LNCAP (cell line): Measurements from ENCODE around the gene ACAD9.

ENCODE experiments used
- TF ChIP-seq, protein P1 (sequence below): fragments of 450-650 bp; IDR thresholded peaks from 2 replicates; pipeline ENCODE4 v1.5.1; 2017; ENCODE audit warnings: mild to moderate bottlenecking

The ACAD9 gene

DNA sequence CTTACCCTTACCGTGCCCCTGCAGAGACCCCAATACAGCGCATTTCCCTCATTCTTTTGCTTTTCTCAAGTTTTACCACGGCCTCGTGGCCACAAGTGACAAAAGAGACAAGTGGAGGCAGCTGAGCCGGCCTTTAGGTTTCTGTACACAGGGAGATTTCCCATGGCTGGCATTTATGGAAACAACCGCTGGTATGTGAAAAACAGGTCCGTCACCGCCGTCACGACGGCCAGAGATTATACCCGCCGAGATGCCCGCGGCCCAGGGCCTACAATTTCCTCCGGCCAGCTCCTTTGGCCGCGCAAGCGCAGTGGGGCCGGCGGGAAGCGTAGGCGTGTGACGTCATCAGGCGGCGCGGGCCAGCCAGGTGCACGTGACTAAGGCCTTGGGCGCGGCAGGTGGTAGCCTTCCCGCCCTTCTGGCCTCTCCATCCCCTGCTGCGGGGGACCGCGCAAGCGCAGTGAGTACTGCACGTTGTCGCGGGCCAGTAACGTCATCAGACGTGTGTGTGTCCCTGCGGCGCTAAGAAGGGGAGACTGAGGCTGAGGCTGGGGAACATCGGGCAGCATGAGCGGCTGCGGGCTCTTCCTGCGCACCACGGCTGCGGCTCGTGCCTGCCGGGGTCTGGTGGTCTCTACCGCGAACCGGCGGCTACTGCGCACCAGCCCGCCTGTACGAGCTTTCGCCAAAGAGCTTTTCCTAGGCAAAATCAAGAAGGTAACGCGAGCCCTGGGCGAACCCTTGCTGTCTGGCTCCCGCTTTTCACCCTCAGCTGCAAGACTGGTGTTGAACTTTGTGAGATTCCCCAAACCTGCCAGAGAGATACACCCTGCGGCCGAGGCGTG is at the start of gene ACAD9:
Gene ACAD9 (plus strand): TSS at position 496 of the 845 bp plus-strand sequence. CDS start 72 bp downstream, at position 568.
- TF ChIP-seq, protein P1, sequence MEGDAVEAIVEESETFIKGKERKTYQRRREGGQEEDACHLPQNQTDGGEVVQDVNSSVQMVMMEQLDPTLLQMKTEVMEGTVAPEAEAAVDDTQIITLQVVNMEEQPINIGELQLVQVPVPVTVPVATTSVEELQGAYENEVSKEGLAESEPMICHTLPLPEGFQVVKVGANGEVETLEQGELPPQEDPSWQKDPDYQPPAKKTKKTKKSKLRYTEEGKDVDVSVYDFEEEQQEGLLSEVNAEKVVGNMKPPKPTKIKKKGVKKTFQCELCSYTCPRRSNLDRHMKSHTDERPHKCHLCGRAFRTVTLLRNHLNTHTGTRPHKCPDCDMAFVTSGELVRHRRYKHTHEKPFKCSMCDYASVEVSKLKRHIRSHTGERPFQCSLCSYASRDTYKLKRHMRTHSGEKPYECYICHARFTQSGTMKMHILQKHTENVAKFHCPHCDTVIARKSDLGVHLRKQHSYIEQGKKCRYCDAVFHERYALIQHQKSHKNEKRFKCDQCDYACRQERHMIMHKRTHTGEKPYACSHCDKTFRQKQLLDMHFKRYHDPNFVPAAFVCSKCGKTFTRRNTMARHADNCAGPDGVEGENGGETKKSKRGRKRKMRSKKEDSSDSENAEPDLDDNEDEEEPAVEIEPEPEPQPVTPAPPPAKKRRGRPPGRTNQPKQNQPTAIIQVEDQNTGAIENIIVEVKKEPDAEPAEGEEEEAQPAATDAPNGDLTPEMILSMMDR, result no peak

DNA sequence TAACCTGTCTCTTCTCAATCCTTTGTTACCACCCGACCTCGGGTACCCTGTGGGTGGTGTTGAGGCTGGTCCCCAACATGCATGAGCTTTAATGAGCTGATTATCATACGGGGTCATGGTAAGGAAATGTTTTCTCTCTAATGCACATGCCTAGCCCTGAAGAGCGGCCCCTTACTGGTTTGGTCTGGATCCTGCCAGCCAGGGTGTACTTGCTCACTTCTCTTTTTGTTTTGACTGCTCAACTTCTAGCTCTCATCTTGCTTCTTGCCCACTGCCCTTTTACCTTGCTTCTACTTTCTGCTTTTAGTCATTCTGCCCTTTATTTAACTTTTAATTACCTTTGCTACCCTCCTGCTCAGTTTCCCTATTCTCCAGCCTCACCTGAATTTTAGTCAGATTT is 44.3 kb upstream of the ACAD9 start:
- TF ChIP-seq, protein P1, result no peak

DNA sequence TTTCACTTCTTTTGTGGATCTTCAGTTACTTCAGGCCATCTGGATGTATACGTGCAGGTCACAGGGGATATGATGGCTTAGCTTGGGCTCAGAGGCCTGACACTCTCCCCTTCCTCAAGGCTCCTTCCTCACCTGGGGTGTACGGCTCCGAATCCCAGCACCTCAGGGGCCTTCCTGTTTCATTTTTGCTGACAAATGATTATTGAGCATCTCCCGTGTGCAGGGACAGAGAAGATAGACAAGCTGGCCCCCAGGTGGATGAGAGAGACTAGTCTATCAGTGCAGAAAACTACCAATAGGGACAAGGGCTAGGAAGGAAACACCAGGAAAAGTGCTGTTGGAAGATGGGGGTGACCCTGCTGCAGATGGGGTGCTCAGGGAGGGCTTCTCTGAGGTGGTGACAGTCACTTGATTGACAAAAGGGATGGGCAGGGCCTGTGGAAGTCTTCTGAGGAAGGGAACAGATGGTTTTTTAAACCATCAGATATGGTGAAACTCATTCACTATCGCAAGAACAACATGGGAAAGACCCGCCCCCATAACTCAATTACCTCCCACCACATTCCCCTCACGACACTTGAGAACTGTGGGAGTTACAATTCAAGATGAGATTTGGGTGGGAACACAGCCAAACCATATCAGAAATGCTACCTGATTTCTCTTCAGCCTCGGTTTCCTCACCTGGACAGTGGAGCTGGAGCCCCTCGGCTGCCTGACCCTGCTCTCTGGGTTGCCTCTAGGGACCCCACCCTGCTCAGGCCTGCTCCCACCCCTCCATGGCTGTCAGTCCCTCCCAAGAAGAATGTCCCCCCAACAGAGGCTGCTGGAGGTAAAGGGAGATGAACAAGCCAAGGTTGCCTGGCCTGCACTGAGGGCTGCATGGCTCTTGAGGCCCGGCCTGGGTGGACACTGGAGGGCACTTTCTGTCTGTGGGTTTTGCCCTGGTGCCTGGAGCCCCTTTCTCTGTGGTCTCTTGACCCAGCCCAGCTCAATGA is 37.2 kb upstream of the ACAD9 start:
- TF ChIP-seq, protein P1, result no peak

DNA sequence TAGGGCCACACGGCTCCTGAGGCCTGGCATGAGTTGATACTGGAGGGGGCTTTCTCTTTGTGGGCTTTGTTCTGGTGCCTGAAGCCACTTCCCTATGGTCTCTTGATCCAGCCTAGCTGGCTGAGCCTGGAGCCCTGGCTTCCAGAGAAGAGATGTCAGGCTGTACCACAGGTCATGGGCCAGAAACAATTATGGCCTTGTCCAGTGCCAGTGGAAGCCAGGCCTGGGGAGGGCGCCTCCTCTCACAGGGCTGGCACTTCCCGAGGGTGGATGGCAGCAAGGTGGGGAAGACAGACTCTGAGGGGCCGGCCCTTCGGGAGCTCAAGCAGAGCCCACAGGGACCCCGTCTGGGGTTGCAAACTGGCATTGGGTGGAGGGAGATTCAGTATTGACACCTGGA is 34.9 kb upstream of the ACAD9 start:
- TF ChIP-seq, protein P1, result no peak

DNA sequence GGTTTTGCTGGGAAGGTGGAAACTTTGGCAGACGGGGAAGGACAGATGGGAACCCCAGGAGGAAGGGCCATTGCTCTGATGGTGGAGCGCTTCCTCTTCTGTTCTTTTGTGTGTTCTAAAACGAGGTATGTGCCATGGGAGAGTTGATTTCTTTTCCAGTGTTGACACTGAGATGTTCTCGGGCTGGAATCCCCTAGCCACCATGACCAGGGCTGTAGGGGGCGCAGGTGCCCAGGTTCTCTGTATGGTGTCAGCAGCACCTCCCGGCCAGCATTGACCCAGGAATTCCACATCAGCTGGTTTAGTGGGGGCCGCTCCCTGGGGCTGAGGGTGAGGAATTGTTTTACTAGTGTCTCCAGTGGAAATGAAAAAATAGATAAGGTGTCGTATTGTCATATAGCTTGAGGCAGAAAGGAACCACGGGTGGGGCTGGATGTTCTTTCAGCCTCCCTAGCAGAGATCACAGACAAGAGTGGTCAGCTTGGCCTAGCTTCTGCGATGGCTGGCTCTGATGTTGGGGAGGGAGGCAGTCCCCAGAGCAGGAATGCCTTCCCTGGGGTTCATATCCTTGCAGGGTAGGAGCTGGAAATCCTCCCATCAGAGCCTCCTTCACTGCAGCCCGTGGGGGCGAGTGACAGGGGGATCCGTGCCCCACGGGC is 34.2 kb upstream of the ACAD9 start:
- TF ChIP-seq, protein P1, result no peak

DNA sequence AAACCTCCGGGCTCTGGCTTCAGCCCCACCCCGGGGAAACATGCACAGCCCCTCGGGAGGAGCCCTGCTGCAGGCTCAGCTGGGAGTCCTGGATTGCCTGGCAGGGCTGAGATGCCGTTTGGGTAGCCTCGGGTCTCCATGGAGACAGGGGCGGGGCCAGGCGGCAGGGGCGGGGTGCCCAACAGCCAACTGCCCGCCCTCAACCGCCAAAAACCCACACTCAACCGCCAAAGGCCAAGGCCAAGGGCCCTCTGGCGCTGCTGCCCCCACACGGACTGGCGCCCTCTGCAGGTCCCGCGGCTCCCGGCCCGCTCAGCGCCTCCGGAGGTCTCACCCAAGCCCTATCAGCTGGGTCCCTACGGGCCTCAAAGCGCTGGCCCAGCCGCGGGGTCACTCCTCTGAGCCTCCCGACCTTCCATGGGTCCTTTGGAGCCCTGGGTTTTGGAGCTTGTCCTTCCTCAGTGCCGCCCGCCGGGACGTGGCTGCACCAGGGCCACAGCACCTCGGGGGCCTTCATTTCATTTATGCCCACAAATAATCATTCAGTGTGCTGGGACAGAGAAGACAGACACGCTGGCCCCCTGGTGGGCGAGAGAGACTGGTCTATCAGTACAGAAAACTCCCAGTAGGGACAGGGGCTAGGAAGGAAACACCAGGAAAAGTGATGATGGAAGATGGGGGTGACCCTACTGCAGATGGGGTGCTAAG is 33.5 kb upstream of the ACAD9 start:
- TF ChIP-seq, protein P1, result no peak

DNA sequence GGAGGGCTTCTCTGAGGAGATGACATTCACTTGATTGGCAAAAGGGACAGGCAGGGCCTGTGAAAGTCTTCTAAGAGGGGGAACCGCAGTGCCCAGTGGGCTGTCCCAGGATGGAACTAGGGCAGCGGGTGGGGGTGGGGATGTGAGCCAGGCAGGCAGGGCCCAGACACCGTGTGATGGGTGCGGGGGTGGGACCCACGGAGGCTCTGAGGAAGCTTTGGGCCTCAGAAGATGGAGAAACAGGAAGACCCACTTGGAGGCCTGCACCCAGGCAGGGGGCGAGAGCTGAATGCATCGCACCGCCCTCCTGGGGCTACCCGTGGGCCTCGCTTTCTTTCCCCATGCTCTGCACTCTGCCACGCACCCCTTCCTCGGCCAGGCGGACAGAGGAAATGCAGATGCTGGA is 32.9 kb upstream of the ACAD9 start:
- TF ChIP-seq, protein P1, result no peak
